Vagina (tissue), 2 donors: ENCODE results near the gene DEAF1.

ENCODE experiments used
- CTCF ChIP-seq, 3 experiments: fragments of 450-650 bp in 2 of 3; fragments of 200-600 bp in 1 of 3; sonication (generic) in 1 of 3; IDR thresholded peaks; one replicate each; pipeline ENCODE4 v1.5.1; 2017 to 2019; ENCODE audit warnings: antibody characterized with exemption in 3 of 3, mild to moderate bottlenecking in 2 of 3, moderate library complexity in 2 of 3
- POLR2A ChIP-seq, 2 donors: fragments of 450-650 bp; IDR thresholded peaks; one replicate each; pipeline ENCODE4 v1.6.1; 2017; ENCODE audit warnings: antibody characterized with exemption in 2 of 2, mild to moderate bottlenecking in 2 of 2, moderate library complexity in 2 of 2

- TF ChIP-seq CTCF (IDR thresholded peaks at IDR 0.05) (no peak), POLR2A (IDR thresholded peaks at IDR 0.05) (no peak)
These were observed 88.8 kb downstream of the DEAF1 start for GRCh38 chr11:606245-606644.
